Muscle layer of colon (tissue), 2 donors: ENCODE measurements around the gene CHD1L.

Experiments used
- H3K27ac ChIP-seq: one replicate; pipeline ENCODE4 v1.7.0; 2013; ENCODE audit warnings: low read depth, mild to moderate bottlenecking, low read length, moderate library complexity
- H3K27me3 ChIP-seq, 2 donors: one replicate each; pipeline ENCODE4 v1.7.0; 2013; ENCODE audit warnings: low read length in 2 of 2, mild to moderate bottlenecking in 2 of 2; ENCODE audit not compliant: insufficient read depth in 2 of 2, control insufficient read depth in 1 of 2
- H3K36me3 ChIP-seq: one replicate; pipeline ENCODE4 v1.7.0; 2013; ENCODE audit warnings: mild to moderate bottlenecking, low read length; ENCODE audit not compliant: insufficient read depth
- H3K4me1 ChIP-seq: one replicate; pipeline ENCODE4 v1.7.0; 2013; ENCODE audit warnings: mild to moderate bottlenecking, low read length; ENCODE audit not compliant: insufficient read depth
- H3K4me3 ChIP-seq, 2 donors: one replicate each; pipeline ENCODE4 v1.7.0; 2013; ENCODE audit warnings: low read length in 2 of 2, low read depth in 1 of 2, mild to moderate bottlenecking in 1 of 2, moderate library complexity in 1 of 2
- H3K9ac ChIP-seq: one replicate; pipeline ENCODE4 v1.7.0; 2013; ENCODE audit warnings: low read length
- H3K9me3 ChIP-seq: one replicate; pipeline ENCODE4 v1.7.0; 2013; ENCODE audit warnings: mild to moderate bottlenecking, low read length
- donor health status: abdominal sarcoma.
- donor health status: Adenocarcinoma of cecum.

Gene CHD1L

GRCh38 chr1:147245586-147246021 is 3.1 kb downstream of the CHD1L start:
- H3K9ac ChIP-seq, result no peak overlapping the region
- H3K36me3 ChIP-seq, result no peaks in the 10 kb centered on the region
- H3K4me3 ChIP-seq, result no peak overlapping the region
- H3K9me3 ChIP-seq, result no peaks in the 10 kb centered on the region
- H3K27me3 ChIP-seq, result no peaks in the 10 kb centered on the region
- H3K4me1 ChIP-seq, result peaks cover 13% of the 10 kb centered on the region
- H3K27ac ChIP-seq, result no peak overlapping the region

DNA sequence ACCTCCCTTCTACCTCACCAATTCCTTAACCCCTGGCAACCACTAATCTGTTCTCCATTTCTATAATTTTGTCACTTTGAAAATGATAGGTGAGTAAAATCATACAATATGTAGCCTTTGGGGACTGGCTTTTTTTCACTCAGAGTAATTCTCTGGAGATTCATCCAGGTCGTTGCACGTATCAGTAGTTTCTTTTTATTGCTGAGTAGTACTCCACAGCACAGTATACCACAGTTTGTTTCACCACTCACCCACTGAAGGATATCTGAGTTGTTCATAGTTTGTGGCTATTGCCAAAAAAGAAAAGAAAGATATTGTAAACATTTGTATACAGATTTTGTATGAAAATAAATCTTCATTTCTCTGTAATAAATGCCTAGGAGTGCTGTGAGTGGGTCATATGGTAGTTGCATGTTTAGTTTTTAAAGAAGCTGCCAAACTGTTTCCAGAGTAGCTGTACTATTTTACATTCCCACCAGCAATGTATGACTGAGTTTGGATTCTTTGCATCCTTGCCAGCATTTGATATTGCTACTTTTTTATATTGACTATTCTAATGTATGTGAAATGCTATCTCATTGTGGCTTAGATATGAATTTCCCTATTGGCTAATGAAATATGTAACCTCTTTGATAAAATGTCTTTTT is 3.7 kb downstream of the CHD1L start:
- Histone ChIP-seq H3K9ac (no peak overlapping the region), H3K4me1 (peaks cover 13% of the 10 kb centered on the region), H3K36me3 (no peaks in the 10 kb centered on the region), H3K9me3 (no peaks in the 10 kb centered on the region), H3K27me3 (no peaks in the 10 kb centered on the region), H3K4me3 (no peak overlapping the region), H3K27ac (no peak overlapping the region)

GRCh38 chr1:147246910-147247655 is 4.6 kb downstream of the CHD1L start:
- H3K27me3 ChIP-seq, result no peaks in the 10 kb centered on the region
- H3K36me3 ChIP-seq, result no peaks in the 10 kb centered on the region
- H3K27ac ChIP-seq, result no peak overlapping the region
- H3K4me3 ChIP-seq, result no peak overlapping the region
- H3K9ac ChIP-seq, result no peak overlapping the region
- peaks cover 10% of the 10 kb centered on the region for H3K4me1 ChIP-seq
- no peaks in the 10 kb centered on the region for H3K9me3 ChIP-seq

DNA sequence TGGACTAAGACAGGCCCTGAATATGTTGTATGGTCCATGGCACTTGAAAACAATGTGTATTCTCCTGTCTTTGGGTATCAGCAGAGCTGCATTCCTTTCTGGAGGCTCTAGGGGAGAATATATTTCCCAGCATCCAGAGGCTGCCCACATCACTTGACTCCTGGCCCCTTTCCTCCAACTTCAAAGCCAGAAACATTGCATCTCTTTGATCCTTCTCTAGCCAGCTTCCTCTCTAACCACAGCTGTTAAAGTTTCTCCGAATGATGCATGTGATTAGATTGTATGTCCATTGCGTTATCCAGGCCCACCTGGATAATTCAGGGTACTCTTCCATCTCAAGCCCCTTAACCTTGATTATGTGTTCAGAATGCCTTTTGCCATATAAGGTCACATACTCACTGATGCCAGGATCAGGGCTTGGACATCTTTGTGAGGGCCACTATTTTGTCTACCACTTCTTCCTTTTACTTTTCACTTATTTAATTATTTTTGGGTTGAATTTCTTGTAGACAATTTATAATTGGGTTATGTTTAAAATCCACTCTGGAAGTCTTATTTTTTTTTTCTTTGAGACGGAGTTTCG is 5.3 kb downstream of the CHD1L start:
- Histone ChIP-seq H3K4me1 (peaks cover 8% of the 10 kb centered on the region), H3K27me3 (no peaks in the 10 kb centered on the region), H3K36me3 (no peaks in the 10 kb centered on the region), H3K27ac (no peak overlapping the region), H3K4me3 (no peak overlapping the region), H3K9me3 (no peaks in the 10 kb centered on the region), H3K9ac (no peak overlapping the region)

DNA sequence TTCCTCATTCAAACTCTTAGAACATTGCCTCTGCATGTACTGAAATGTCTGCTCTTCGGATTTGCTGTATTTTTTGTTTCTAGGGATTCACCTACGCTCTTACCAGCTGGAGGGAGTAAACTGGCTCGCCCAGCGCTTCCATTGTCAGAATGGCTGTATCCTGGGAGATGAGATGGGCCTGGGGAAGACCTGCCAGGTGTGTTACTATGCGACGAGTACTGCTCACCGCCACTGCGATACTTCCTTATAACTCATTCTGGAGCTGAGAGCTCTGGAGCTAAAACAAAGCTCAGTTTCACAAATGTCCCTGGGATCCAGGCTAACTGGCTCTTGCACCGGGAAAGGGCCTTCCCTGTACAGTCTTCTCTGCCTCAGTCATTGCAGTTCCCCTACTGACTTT is 10.1 kb downstream of the CHD1L start:
- no peak overlapping the region for H3K4me3 ChIP-seq
- H3K9ac ChIP-seq, result no peak overlapping the region
- H3K9me3 ChIP-seq, result no peaks in the 10 kb centered on the region
- H3K27ac ChIP-seq, result no peak overlapping the region
- H3K36me3 ChIP-seq, result no peaks in the 10 kb centered on the region
- H3K27me3 ChIP-seq, result no peaks in the 10 kb centered on the region
- H3K4me1 ChIP-seq, result no peaks in the 10 kb centered on the region

DNA sequence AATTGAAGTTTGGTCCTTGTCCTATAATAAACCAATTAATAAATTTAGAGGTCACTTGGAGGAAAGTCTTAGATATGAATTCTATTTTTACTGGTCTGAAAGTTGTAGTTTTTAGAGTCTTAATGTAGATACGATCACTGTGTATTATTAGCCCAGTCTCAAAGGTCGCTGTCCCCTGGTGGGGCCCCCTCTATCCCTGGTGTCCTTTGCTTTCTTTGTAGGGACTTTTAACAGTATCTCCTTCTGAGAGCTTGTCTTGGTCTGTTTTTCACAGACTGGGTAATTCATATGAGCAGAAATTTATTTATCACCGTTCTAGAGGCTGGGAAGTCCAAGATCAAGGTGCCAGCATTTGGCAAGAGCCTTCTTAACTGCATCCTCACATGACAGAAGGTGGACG is 18.5 kb downstream of the CHD1L start:
- H3K4me1 ChIP-seq, result no peaks in the 10 kb centered on the region
- H3K9me3 ChIP-seq, result no peaks in the 10 kb centered on the region
- no peak overlapping the region for H3K4me3 ChIP-seq
- H3K36me3 ChIP-seq, result peaks cover 6% of the 10 kb centered on the region
- no peaks in the 10 kb centered on the region for H3K27me3 ChIP-seq
- no peak overlapping the region for H3K27ac ChIP-seq
- no peak overlapping the region for H3K9ac ChIP-seq

DNA sequence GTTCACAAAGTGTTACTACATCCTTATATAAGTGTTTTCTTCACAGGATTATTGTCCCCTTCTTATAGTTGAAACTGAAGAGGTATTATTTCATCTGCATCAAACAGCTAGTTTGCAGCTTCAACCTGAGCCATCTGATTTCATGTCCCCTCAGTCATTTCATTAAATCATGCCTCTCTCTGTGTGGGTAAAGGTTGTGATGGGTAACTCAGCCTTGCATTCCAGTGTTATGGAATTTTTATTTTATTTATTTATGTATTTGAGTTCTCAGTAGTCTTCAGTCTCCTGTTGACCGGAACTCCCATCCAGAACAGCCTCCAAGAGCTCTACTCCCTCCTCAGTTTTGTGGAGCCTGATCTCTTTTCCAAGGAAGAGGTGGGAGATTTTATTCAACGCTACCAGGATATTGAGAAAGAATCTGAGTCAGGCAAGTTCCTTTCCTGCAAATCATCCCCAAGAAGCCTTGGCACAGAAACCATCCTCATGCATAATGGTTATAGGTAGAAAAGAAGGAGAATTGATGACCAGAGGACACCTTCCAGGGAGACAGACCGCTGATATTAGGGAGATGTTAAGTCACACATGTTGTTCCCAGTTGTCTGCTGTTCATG is 21.8 kb downstream of the CHD1L start:
- Histone ChIP-seq H3K9me3 (no peaks in the 10 kb centered on the region), H3K36me3 (peaks cover 19% of the 10 kb centered on the region), H3K4me1 (no peaks in the 10 kb centered on the region), H3K27ac (no peak overlapping the region), H3K27me3 (no peaks in the 10 kb centered on the region), H3K9ac (no peak overlapping the region), H3K4me3 (no peak overlapping the region)

DNA sequence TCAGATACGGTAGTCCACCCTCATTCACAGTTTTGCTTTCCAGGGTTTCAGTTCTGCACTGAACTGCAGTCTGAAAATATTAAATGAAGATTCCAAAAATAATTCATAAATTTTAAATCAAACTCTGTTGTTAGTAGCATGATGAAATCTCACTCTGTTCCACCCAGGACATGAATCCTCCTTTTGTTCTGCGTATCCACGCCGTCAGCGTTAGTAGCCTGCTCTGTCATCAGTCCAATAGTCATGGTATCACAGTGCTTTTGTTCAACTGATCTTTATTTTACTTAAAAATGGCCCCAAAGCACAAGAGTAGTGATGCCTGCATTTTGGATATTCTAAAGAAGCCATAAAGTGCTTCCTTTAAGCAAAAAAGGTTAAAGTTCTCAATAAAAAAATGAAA is 23.9 kb downstream of the CHD1L start:
- H3K27me3 ChIP-seq, result no peaks in the 10 kb centered on the region
- H3K27ac ChIP-seq, result no peak overlapping the region
- no peaks in the 10 kb centered on the region for H3K9me3 ChIP-seq
- H3K4me1 ChIP-seq, result no peaks in the 10 kb centered on the region
- no peak overlapping the region for H3K9ac ChIP-seq
- peaks cover 23% of the 10 kb centered on the region for H3K36me3 ChIP-seq
- no peak overlapping the region for H3K4me3 ChIP-seq

- Histone ChIP-seq H3K4me3 (no peak overlapping the region), H3K27ac (no peak overlapping the region), H3K27me3 (no peaks in the 10 kb centered on the region), H3K4me1 (no peaks in the 10 kb centered on the region), H3K9me3 (no peaks in the 10 kb centered on the region), H3K36me3 (peaks cover 31% of the 10 kb centered on the region), H3K9ac (no peak overlapping the region)
Measured at GRCh38 chr1:147267711-147268110, 25.2 kb downstream of the CHD1L start.

DNA sequence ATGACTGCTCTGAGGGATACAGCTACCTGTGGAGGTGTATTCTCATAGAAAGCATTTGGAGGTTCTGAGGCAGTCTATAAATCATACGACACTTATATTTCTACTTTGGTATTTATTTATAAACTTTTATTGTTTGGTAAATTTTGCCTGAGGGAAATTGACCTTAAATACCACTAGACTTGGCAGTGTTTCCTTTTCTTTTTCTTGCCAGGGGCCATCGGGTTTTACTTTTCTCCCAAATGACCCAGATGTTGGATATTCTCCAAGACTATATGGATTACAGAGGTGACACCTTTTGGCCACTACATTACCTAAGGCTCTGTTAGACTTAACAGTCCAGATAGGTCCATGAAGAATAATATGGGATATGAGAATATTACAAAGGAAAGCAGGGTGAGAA is 28.2 kb downstream of the CHD1L start:
- Histone ChIP-seq H3K36me3 (peaks cover 38% of the 10 kb centered on the region), H3K9ac (no peak overlapping the region), H3K27me3 (no peaks in the 10 kb centered on the region), H3K4me3 (no peak overlapping the region), H3K9me3 (no peaks in the 10 kb centered on the region), H3K27ac (no peak overlapping the region), H3K4me1 (peaks cover 3% of the 10 kb centered on the region)

DNA sequence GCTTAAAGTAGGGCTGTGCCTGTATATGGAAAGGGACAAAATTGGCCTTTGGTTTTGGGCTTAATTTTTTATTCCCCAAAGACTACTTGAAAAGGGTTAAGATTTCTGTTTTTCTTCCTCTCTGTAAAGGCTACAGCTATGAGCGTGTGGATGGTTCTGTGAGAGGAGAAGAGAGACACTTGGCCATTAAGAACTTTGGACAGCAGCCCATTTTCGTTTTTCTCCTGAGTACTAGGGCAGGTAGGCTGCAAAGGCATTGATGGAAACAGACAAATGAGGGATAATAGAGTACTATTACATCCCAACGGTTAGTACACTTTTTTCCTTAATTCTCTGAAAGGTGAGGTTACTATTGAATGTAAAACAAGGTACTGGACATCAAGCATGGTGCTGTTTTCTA is 29.6 kb downstream of the CHD1L start:
- H3K27me3 ChIP-seq, result no peaks in the 10 kb centered on the region
- H3K9me3 ChIP-seq, result no peaks in the 10 kb centered on the region
- H3K4me3 ChIP-seq, result no peak overlapping the region
- peaks cover 48% of the 10 kb centered on the region for H3K36me3 ChIP-seq
- peaks cover 3% of the 10 kb centered on the region for H3K4me1 ChIP-seq
- H3K9ac ChIP-seq, result no peak overlapping the region
- no peak overlapping the region for H3K27ac ChIP-seq
